Activated T-cell treated with anti-CD3 and anti-CD28 coated beads for 1 hour (primary cell): ENCODE data around the gene OXNAD1.
A peak's percentile ranks its signal among the peaks of the same experiment; 100 is the strongest.
"Not testable (repeated sequence)": the region's sequence is repeated elsewhere in the genome, so short reads cannot be mapped to it uniquely, and the experiment has no call there.

ENCODE experiments used
- DNase-seq: peaks from one replicate; pipeline ENCODE4 v3.0.0-alpha.2; 2020; ENCODE audit warnings: low read depth

Gene OXNAD1

GRCh38 chr3:16304061-16305010 lies 39.3 kb downstream of the OXNAD1 start:
- DNase-seq, result no peak

GRCh38 chr3:16305111-16305541 lies 40.1 kb downstream of the OXNAD1 start:
- no peak for DNase-seq

- DNase-seq, result no peak
Observed at GRCh38 chr3:16307832-16308531, 43.0 kb downstream of the OXNAD1 start.

- DNase-seq, result no peak
Observed at GRCh38 chr3:16308727-16309126, 43.7 kb downstream of the OXNAD1 start.

- no peak for DNase-seq
Observed at GRCh38 chr3:16309558-16309957, 44.5 kb downstream of the OXNAD1 start.

- not testable (repeated sequence) for DNase-seq
Observed at GRCh38 chr3:16310486-16310885, 45.5 kb downstream of the OXNAD1 start.

- peak; percentile 38 for DNase-seq
Observed at GRCh38 chr3:16311960-16312451, 47.0 kb downstream of the OXNAD1 start.

- no peak for DNase-seq
Observed at GRCh38 chr3:16313886-16314645, 49.1 kb downstream of the OXNAD1 start.

GRCh38 chr3:16315623-16316022 lies 50.6 kb downstream of the OXNAD1 start:
- no peak for DNase-seq

- DNase-seq, result no peak
Observed at GRCh38 chr3:16316396-16316795, 51.4 kb downstream of the OXNAD1 start.

GRCh38 chr3:16316847-16317560 lies 52.0 kb downstream of the OXNAD1 start:
- no peak for DNase-seq

- no peak for DNase-seq
Observed at GRCh38 chr3:16317561-16317945, 52.5 kb downstream of the OXNAD1 start.

GRCh38 chr3:16318176-16318575 lies 53.2 kb downstream of the OXNAD1 start:
- DNase-seq, result no peak

GRCh38 chr3:16319307-16319706 lies 54.3 kb downstream of the OXNAD1 start:
- peak; percentile 75 for DNase-seq

- no peak for DNase-seq
Observed at GRCh38 chr3:16319723-16320122, 54.7 kb downstream of the OXNAD1 start.

GRCh38 chr3:16320711-16321110 lies 55.7 kb downstream of the OXNAD1 start:
- DNase-seq, result no peak

- no peak for DNase-seq
Observed at GRCh38 chr3:16322189-16322588, 57.2 kb downstream of the OXNAD1 start.

GRCh38 chr3:16323737-16324136 lies 58.7 kb downstream of the OXNAD1 start:
- no peak for DNase-seq

- DNase-seq, result no peak
Observed at GRCh38 chr3:16325850-16326249, 60.8 kb downstream of the OXNAD1 start.

GRCh38 chr3:16326724-16327349 lies 61.8 kb downstream of the OXNAD1 start:
- no peak for DNase-seq

- DNase-seq, result no peak
Observed at GRCh38 chr3:16328124-16328523, 63.1 kb downstream of the OXNAD1 start.
